Transverse colon (tissue), 4 donors: Measurements from ENCODE around the gene CHSY3.

Experiments used
- EP300 ChIP-seq: sonication (generic); formaldehyde crosslinking; IDR thresholded peaks from one replicate; pipeline ENCODE4 v1.6.1; 2017; ENCODE audit warnings: antibody characterized with exemption, low read depth
- POLR2A ChIP-seq: fragments of 450-650 bp; IDR thresholded peaks from one replicate; pipeline ENCODE4 v1.6.1; 2016; ENCODE audit warnings: antibody characterized with exemption, mild to moderate bottlenecking, moderate library complexity
- POLR2AphosphoS5 ChIP-seq, 3 donors: sonication (generic); formaldehyde crosslinking; IDR thresholded peaks; one replicate each; pipeline ENCODE4 v1.6.1; 2016; ENCODE audit warnings: antibody characterized with exemption in 3 of 3
- TF ChIP-seq, protein P1 (sequence below), 5 experiments: fragments of 200-600 bp in 3 of 5; fragments of 450-650 bp in 2 of 5; sonication (generic) in 3 of 5; IDR thresholded peaks; 1 replicate in 2 of 5; 2 replicates in 3 of 5; pipeline ENCODE4 v1.5.1; 2016 to 2017; ENCODE audit warnings: antibody characterized with exemption in 5 of 5, inconsistent platforms in 3 of 5, mild to moderate bottlenecking in 2 of 5, moderate library complexity in 1 of 5

DNA sequence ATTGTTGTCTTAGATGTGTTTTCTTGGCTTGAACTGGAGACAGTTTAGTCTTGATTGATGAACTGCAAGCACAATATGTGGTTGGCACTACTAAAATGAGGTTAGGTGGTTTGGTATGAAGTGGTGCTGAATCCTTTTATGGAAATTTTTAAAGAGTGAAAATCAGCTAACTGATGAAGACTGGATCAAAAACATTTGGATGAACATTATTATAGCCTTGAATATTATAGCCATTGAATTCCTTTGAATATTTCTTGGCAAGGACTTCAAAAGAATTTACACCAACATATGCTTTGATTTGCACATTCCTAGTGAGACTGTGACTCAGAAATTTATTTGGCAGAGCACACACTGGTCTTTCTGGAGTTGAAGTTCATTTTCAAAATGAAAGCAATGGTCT lies 318.3 kb downstream of the CHSY3 start:
- TF ChIP-seq POLR2A (no peak), EP300 (no peak), POLR2AphosphoS5 (IDR thresholded peaks at IDR 0.05) (no peak)
- TF ChIP-seq, protein P1, sequence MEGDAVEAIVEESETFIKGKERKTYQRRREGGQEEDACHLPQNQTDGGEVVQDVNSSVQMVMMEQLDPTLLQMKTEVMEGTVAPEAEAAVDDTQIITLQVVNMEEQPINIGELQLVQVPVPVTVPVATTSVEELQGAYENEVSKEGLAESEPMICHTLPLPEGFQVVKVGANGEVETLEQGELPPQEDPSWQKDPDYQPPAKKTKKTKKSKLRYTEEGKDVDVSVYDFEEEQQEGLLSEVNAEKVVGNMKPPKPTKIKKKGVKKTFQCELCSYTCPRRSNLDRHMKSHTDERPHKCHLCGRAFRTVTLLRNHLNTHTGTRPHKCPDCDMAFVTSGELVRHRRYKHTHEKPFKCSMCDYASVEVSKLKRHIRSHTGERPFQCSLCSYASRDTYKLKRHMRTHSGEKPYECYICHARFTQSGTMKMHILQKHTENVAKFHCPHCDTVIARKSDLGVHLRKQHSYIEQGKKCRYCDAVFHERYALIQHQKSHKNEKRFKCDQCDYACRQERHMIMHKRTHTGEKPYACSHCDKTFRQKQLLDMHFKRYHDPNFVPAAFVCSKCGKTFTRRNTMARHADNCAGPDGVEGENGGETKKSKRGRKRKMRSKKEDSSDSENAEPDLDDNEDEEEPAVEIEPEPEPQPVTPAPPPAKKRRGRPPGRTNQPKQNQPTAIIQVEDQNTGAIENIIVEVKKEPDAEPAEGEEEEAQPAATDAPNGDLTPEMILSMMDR (IDR thresholded peaks at IDR 0.05), result no peak
